NCI-H1436 (cell line): Measurements from ENCODE around the gene HRH3.

ENCODE experiments used
- DNase-seq: peaks from one replicate; lab custom pipeline; 2025; lab: John Stamatoyannopoulos, UW

HRH3 gene

GRCh38 chr20:62174870-62175624 is 45.0 kb downstream of the HRH3 start:
- no peak for DNase-seq

GRCh38 chr20:62174021-62174804 is 45.9 kb downstream of the HRH3 start:
- DNase-seq = no peak

DNA sequence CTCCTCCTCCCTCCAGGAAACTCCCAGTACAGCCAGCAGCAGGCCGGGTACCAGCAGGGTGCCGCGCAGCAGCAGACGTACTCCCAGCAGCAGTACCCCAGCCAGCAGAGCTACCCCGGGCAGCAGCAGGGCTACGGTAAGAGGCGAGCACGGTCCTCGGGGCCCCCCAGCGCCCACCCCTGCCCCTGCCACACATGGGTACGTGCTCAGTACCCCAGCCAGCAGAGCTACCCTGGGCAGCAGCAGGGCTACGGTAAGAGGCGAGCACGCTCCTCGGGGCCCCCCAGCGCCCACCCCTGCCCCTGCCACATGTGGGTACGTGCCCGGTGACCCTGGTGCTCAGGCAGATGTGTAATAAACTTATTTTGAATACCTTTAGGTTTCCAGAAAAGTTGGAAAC is 47.4 kb downstream of the HRH3 start:
- no peak for DNase-seq

DNA sequence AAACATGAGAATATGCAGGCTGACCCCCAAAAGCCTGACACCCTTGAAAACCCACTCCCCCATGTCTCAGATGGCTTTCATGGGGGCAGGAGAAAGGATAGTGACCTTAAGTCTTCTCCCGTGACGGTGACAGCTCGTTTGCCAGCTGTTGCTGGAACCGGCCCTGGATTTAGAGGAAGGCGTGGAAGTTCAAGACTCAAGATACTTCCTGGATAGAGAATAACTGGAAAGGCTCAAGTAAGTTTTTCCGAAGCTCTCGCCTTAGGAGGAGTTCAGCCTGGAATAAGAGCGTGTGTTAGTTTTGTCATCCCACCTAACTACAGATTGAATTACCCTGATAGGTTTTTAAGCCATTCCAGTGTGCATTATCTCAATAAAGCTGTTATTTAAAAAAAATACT is 48.8 kb downstream of the HRH3 start:
- no peak for DNase-seq

GRCh38 chr20:62170536-62170935 is 49.5 kb downstream of the HRH3 start:
- no peak for DNase-seq

DNA sequence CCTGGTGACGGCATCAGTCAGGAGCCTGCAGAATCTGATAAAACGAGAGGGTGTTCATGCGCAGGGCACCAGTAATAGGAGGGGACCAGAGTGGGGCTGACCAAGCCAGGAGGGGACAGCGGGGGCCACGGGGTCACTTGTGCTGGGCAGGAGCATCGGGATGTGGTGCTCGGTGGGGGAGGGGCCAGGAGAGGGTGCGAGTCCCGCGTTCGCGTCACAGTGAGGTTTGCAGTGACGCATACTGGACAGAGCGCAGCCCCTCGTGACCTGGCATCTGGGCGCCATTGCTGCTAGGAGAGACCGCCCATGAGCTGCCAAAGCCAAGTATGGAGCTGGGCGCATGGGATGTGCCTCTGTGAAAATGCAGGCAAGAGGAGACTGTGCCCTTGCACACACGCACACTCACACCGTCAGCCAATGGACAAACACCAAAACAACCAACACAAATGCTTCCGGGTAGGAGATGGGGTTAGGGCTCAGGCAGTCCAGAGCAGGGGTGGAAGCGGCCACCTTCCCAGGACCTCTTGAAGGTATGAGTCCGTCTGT is 51.1 kb downstream of the HRH3 start:
- no peak for DNase-seq

GRCh38 chr20:62168061-62168460 is 52.0 kb downstream of the HRH3 start:
- DNase-seq = no peak

DNA sequence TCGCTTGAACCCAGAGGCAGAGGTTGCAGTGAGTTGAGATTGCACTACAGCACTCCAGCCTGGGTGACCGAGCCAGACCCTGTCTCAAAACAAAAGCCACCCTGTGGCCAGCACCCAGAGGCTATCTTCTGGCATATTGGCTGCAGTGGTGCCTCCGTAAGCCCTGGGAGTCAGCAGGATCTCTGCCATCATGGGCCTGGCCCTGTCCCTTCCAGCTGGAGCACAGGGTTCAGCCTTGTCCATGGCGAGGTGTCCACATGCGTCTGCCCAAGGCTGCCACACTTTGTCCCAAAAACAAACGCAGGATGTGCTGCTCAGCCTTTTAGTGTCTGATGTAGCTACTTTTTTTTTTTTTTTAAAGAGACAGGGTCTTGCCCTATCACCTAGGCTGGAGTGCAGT is 52.6 kb downstream of the HRH3 start:
- DNase-seq = no peak

DNA sequence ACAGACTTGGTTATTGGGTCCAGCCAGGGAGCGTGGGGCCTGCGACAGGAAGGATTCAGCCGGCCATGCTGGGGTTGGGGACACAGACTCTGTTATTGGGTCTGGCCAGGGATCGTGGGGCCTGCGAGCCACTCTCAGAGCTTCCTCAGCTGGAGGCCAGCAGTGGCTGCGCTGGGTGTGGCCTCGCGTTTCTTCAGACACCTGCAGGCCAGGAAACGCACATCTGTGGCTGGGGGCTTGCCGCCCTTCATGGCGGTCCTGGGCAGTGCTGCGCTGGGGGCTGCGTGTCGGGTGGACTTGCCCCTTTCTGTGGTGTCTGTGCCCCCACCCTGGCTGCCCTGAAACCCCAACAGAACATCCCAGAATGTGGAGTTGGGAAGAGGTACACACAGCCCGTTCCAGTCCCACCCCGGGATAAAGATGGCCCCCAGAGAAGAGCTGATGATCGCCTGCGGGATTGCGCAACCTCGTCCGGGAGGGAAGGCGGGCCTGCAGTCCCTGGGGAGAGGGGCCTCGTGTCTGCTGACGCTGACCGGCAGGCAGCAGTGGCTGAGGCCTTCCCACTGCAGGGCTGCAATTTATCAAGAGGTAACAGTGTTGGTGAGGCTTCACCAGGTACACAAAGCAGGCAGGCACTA is 54.2 kb downstream of the HRH3 start:
- no peak for DNase-seq
